COLO829 (cell line): Measurements from ENCODE around the gene SLC1A7.

Experiments
- DNase-seq: peaks from one replicate; pipeline ENCODE4 v3.0.0; 2012; ENCODE audit warnings: low spot score

The SLC1A7 gene

GRCh38 chr1:53090227-53091147, 52.0 kb downstream of the SLC1A7 start:
- DNase-seq: no peak

GRCh38 chr1:53089478-53090226, 52.8 kb downstream of the SLC1A7 start:
- no peak for DNase-seq

- DNase-seq: no peak
Measured at GRCh38 chr1:53088616-53089300, 53.7 kb downstream of the SLC1A7 start.

GRCh38 chr1:53087332-53088285, 54.8 kb downstream of the SLC1A7 start:
- no peak for DNase-seq

GRCh38 chr1:53086491-53087070, 55.9 kb downstream of the SLC1A7 start:
- no peak for DNase-seq

- no peak for DNase-seq
Measured at GRCh38 chr1:53085405-53085804, 57.0 kb downstream of the SLC1A7 start.

GRCh38 chr1:53084589-53084971, 57.9 kb downstream of the SLC1A7 start:
- no peak for DNase-seq

GRCh38 chr1:53083636-53084588, 58.5 kb downstream of the SLC1A7 start:
- DNase-seq: no peak

GRCh38 chr1:53082826-53083455, 59.5 kb downstream of the SLC1A7 start:
- no peak for DNase-seq

GRCh38 chr1:53081384-53082066, 60.9 kb downstream of the SLC1A7 start:
- DNase-seq: no peak

GRCh38 chr1:53080769-53081168, 61.7 kb downstream of the SLC1A7 start:
- DNase-seq: no peak

GRCh38 chr1:53080041-53080440, 62.4 kb downstream of the SLC1A7 start:
- DNase-seq: no peak

- no peak for DNase-seq
Measured at GRCh38 chr1:53079251-53079650, 63.2 kb downstream of the SLC1A7 start.

- no peak for DNase-seq
Measured at GRCh38 chr1:53078333-53079101, 63.9 kb downstream of the SLC1A7 start.

- DNase-seq: no peak
Measured at GRCh38 chr1:53077599-53077965, 64.9 kb downstream of the SLC1A7 start.

GRCh38 chr1:53076721-53077598, 65.5 kb downstream of the SLC1A7 start:
- DNase-seq: no peak

- no peak for DNase-seq
Measured at GRCh38 chr1:53076165-53076564, 66.3 kb downstream of the SLC1A7 start.
